GM12878 (cell line): Measurements from ENCODE around the gene DAPK2. TPM values are rescaled to one million over a fixed set of nuclear protein-coding genes. Genes with fewer than 3 reads are reported as not detected.

ENCODE experiments used
- ATAC-seq: fragments of 200-7000 bp; cut with Tn5 transposase; 3 replicates; pipeline ENCODE4 v1.9.1; 2020; ENCODE audit warnings: mild to moderate bottlenecking, moderate library complexity
- BruUV-seq: library from RNA; stranded (reverse); fragments of 400-500 nt; replicated peaks from 2 replicates; lab custom pipeline; 2021; lab: Mats Ljungman, UMichigan
- CTCF ChIA-PET: fragments of 300-600 bp; sonication (Branson Sonifier 250); formaldehyde crosslinking; extraction: SDS; loops from one replicate; lab custom pipeline; 2021; ENCODE audit warnings: inconsistent platforms; lab: Yijun Ruan, JAX
- POLR2A ChIA-PET: fragments of 350-600 bp; formaldehyde crosslinking; extraction: SDS; loops from one replicate; lab custom pipeline; 2021; ENCODE audit warnings: inconsistent platforms; lab: Charles Lee
- RAD21 ChIA-PET: fragments of 300-600 bp; sonication (Branson Sonifier 250); formaldehyde crosslinking; loops from one replicate; lab custom pipeline; 2023; ENCODE audit warnings: antibody characterized with exemption; ENCODE audit not compliant: unreplicated experiment; lab: Charles Lee
- SMC1A ChIA-PET: fragments of 300-600 bp; sonication (Branson Sonifier 250); formaldehyde crosslinking; loops from one replicate; lab custom pipeline; 2023; ENCODE audit not compliant: unreplicated experiment, uncharacterized antibody; lab: Charles Lee
- DNase-seq: peaks from one replicate; pipeline ENCODE4 v3.0.0-alpha.2; 2011; ENCODE audit warnings: low read depth, low spot score
- FAIRE-seq: peaks from 3 replicates; lab custom pipeline; 2011; peaks lifted over from hg19 to GRCh38; lab: Jason Lieb, UNC
- H2AFZ ChIP-seq: 2 replicates; pipeline ENCODE4 v1.6.0; 2011; ENCODE audit warnings: low read depth, low read length, control low read depth; ENCODE audit not compliant: control insufficient read depth
- H3K27ac ChIP-seq: 2 replicates; pipeline ENCODE4 v1.5.1; 2011; ENCODE audit warnings: control low read depth; ENCODE audit not compliant: control insufficient read depth, insufficient read depth
- H3K27me3 ChIP-seq, 2 experiments: replicated peaks in 1 of 2; 2 replicates each; pipeline versions ENCODE4 v1.6.0 to v1.6.1; 2011; ENCODE audit warnings: low read length in 1 of 2; ENCODE audit not compliant: control insufficient read depth in 2 of 2, insufficient read depth in 2 of 2
- H3K36me3 ChIP-seq, 2 experiments: 2 replicates each; pipeline ENCODE4 v1.5.1; 2011; ENCODE audit warnings: low read length in 1 of 2; ENCODE audit not compliant: control insufficient read depth in 2 of 2, insufficient read depth in 2 of 2
- H3K4me1 ChIP-seq: 2 replicates; pipeline ENCODE4 v1.6.1; 2011; ENCODE audit warnings: mild to moderate bottlenecking, low read length, moderate library complexity, mixed read lengths; ENCODE audit not compliant: control insufficient read depth, insufficient read depth
- H3K4me2 ChIP-seq: 2 replicates; pipeline ENCODE4 v1.6.0; 2011; ENCODE audit warnings: control low read depth; ENCODE audit not compliant: control insufficient read depth, insufficient read depth
- H3K4me3 ChIP-seq: fragments of 200-600 bp; sonication (generic); 2 replicates; pipeline ENCODE4 v1.5.1; 2016
- H3K79me2 ChIP-seq: 2 replicates; pipeline ENCODE4 v1.6.0; 2011; ENCODE audit warnings: low read length; ENCODE audit not compliant: control insufficient read depth, insufficient read depth
- H3K9ac ChIP-seq: 2 replicates; pipeline ENCODE4 v1.8.0; 2011; ENCODE audit warnings: low read length, control low read depth, mixed read lengths; ENCODE audit not compliant: control insufficient read depth, insufficient read depth
- H3K9me3 ChIP-seq: replicated peaks from 3 replicates; pipeline ENCODE4 v1.5.1; 2011; ENCODE audit warnings: mild to moderate bottlenecking, low read length; ENCODE audit not compliant: control insufficient read depth, insufficient read depth
- H4K20me1 ChIP-seq: 2 replicates; pipeline ENCODE4 v1.6.0; 2011; ENCODE audit not compliant: control insufficient read depth, insufficient read depth
- ATF2 ChIP-seq: IDR thresholded peaks from 2 replicates; pipeline ENCODE4 v1.6.1; 2012; ENCODE audit warnings: low read length, inconsistent platforms
- EGR1 ChIP-seq, 2 experiments: IDR thresholded peaks; 1 replicate in 1 of 2; 2 replicates in 1 of 2; pipeline ENCODE4 v1.6.1; 2011 to 2012; ENCODE audit warnings: low read depth in 2 of 2, low read length in 2 of 2, borderline replicate concordance in 1 of 2, mild to moderate bottlenecking in 1 of 2, moderate library complexity in 1 of 2
- ESRRA ChIP-seq: IDR thresholded peaks from 2 replicates; pipeline ENCODE4 v1.6.1; 2012; ENCODE audit warnings: mild to moderate bottlenecking, low read length, improper control_type of control experiment
- HDAC6 ChIP-seq: fragments of 200-600 bp; sonication (generic); IDR thresholded peaks from one replicate; pipeline ENCODE4 v1.8.0; 2017; ENCODE audit warnings: antibody characterized with exemption; ENCODE audit not compliant: unreplicated experiment
- PAX5 ChIP-seq: IDR thresholded peaks from 2 replicates; pipeline ENCODE4 v1.6.1; 2011; ENCODE audit warnings: low read depth, low read length, borderline replicate concordance
- POU2F2 ChIP-seq: IDR thresholded peaks from 3 replicates; pipeline ENCODE4 v1.6.1; 2011; ENCODE audit warnings: low read depth, mild to moderate bottlenecking, low read length, borderline replicate concordance
- RB1 ChIP-seq: fragments of 450-650 bp; formaldehyde crosslinking; IDR thresholded peaks from 2 replicates; pipeline ENCODE4 v1.6.1; 2017; ENCODE audit warnings: mild to moderate bottlenecking, borderline replicate concordance
- SIN3A ChIP-seq: IDR thresholded peaks from 2 replicates; pipeline ENCODE4 v1.6.1; 2012; ENCODE audit warnings: low read depth, low read length, improper control_type of control experiment
- TAF1 ChIP-seq: IDR thresholded peaks from 2 replicates; pipeline ENCODE4 v1.6.1; 2011; ENCODE audit warnings: mild to moderate bottlenecking, low read depth, low read length, borderline replicate concordance
- ZBTB11 ChIP-seq: fragments of 450-650 bp; formaldehyde crosslinking; IDR thresholded peaks from 2 replicates; pipeline ENCODE4 v1.5.0; 2022; ENCODE audit warnings: mild to moderate bottlenecking, missing genetic modification characterization
- ZNF24 ChIP-seq: fragments of 450-650 bp; IDR thresholded peaks from 2 replicates; pipeline ENCODE4 v1.6.1; 2017; ENCODE audit warnings: antibody characterized with exemption, mild to moderate bottlenecking
- ZZZ3 ChIP-seq: IDR thresholded peaks from 2 replicates; pipeline ENCODE4 v1.6.1; 2011; ENCODE audit warnings: low read depth; ENCODE audit not compliant: control insufficient read depth, insufficient read length
- WGBS: methylation state at CpG from one replicate; pipeline ENCODE4 v1.1.6; 2016; ENCODE audit warnings: low lambda C conversion rate; ENCODE audit not compliant: insufficient replicate concordance, insufficient coverage; ENCODE audit errors: missing lambda C conversion rate; 5-methylcytosine and 5-hydroxymethylcytosine counted together
- in situ Hi-C: fragments of 300-500 bp; cut with MboI; formaldehyde crosslinking; loops from 9 replicates; pipeline ENCODE4 v1.14.3; 2018; ENCODE audit warnings: mixed read lengths
- intact Hi-C: fragments of 100-400 bp; cut with micrococcal nuclease; formaldehyde crosslinking; loops from one replicate; pipeline ENCODE4 v1.14.2; 2022; ENCODE audit not compliant: unreplicated experiment
- polyA plus RNA-seq, 11 experiments: library from polyadenylated mRNA; depleted of rRNA in 4 of 11; unstranded in 6 of 11; stranded (reverse) in 5 of 11; fragments of >200 nt; fragmentation: Nextera tagmentation in 4 of 11; fragmentation: Illumina TruSeq in 1 of 11; extraction: Ambion mirVana in 4 of 11; extraction: Trizol in 1 of 11; gene quantifications; 1 replicate in 1 of 11; 2 replicates in 10 of 11; pipeline versions ENCODE4 v1.2.1 to v1.2.3, GENCODE V29; 2011 to 2016; ENCODE audit warnings: inconsistent platforms in 2 of 11, missing spikeins in 2 of 11, low read depth in 1 of 11
- total RNA-seq, 4 experiments: library from RNA; depleted of rRNA in 3 of 4; stranded (reverse); fragments of >200 nt in 3 of 4; fragmentation: Illumina TruSeq in 1 of 4; extraction: Trizol in 1 of 4; gene quantifications; 2 replicates each; pipeline versions ENCODE4 v1.2.1 to v1.2.3, GENCODE V29; 2013 to 2021
- TF ChIP-seq, protein P1 (sequence below): fragments of 450-650 bp; IDR thresholded peaks from 2 replicates; pipeline ENCODE4 v1.6.1; 2017; ENCODE audit warnings: low read depth, mild to moderate bottlenecking, moderate library complexity

The DAPK2 gene
- total and polyA plus RNA-seq, 10 of the 15 experiments (the other 5 are each of a cell fraction or from before 2014, with no cell fraction given) = 0.69 to 8.4 (median 4.1) TPM

DNA sequence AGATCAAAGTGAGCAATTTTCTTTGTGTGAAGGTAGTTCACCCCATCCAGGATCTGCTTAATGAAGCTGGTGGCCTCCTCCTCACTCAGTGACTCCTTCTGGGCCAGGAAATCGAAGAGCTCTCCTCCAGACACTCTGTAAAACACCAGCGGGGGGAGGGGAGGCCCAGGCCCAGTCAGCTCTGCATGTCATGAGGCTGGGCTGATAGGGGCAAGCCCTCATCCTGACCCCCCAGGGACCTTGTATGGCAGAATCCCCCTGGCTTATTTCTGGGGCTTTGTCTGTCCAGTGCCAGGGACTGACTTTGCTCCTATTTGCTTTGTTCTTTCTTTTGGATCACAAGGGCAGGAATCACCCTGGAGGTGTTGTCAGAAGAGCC lies 74.9 kb downstream of the DAPK2 start (continued):
- no peak for TF ChIP-seq ATF2
- TF ChIP-seq EGR1 (IDR thresholded peaks at IDR 0.05; ENCODE audit: borderline replicate concordance in 1 of 2, low read depth in 2 of 2, low read length in 2 of 2) = no peak
- no peak for TF ChIP-seq ZNF24
- TF ChIP-seq ZZZ3 = no peak
- TF ChIP-seq SIN3A = no peak
- no peak for TF ChIP-seq HDAC6
- TF ChIP-seq POU2F2 = no peak

DNA sequence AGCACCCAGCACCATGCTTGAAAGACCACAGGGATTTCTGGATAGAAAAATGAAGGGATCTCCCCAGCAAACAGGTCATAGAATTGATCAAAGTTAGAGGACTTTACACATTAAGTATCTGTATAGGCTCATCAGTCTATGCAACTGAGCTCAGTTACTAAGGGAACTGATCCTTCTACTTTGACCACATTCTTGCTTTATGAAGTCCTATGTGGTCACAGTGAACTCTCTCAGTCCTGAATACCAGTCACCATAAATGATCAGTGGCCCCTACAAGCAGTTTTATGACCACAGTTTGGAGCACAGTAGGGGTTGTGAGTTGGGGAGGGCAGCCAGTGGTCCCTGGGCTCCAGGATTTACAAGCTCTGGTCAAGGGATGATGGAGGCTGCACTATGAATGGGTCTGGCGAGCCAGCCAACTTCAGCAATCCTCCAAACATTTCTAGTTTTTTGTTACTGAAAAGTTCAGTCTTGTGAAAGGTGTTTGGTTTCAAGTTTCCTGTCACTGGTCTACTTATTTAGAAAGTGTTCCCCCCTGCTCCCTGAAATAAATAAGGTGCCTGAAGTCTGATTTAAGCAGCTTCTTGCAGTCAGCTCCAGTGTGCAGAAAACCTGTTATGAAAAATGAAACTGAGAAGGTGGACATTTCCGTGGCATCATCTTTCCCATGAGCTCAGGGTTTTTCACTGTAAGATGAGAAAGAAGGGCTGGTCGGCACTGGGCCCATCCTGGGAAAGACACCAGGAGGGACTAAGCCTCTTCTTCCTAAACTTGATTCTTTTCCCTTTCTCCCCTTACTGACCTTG lies 75.5 kb downstream of the DAPK2 start:
- Histone ChIP-seq H3K4me3 (peak overlapping the region; percentile 24), H3K27me3 (no peaks in the 10 kb centered on the region), H4K20me1 (no peaks in the 10 kb centered on the region), H3K9ac (peak overlapping the region; percentile 78), H3K36me3 (peaks cover 2 to 7% of the 10 kb centered on the region in 2 experiments), H3K27ac (peak overlapping the region; percentile 95), H3K4me2 (peak overlapping the region; percentile 89), H3K9me3 (no peaks in the 10 kb centered on the region; the same call in 2 of the 3 replicates), H2AFZ (peak overlapping the region; percentile 31; the same call in 1 of the 2 replicates), H3K4me1 (peaks cover 48% of the 10 kb centered on the region), H3K79me2 (no peaks in the 10 kb centered on the region; the same call in 1 of the 2 replicates)
- CTCF ChIA-PET = interaction anchor here (0.9 to 7.6 kb wide), 20 partner anchors 11 to 222 kb away, joined by 3 to 70 read pairs (median 6); partner anchors contain the start of gene DAPK2
- in situ Hi-C loops = no loop called here
- RAD21 ChIA-PET = interaction anchor here (0.6 to 7.4 kb wide), 30 partner anchors 14 to 219 kb away, joined by 3 to 102 read pairs (median 4); partner anchors contain the start of genes CIAO2A and HERC1
- BruUV-seq = no TSS peak
- POLR2A ChIA-PET = interaction anchor here (0.6 to 2.6 kb wide), 18 partner anchors 10 to 285 kb away, joined by 3 to 22 read pairs (median 4); no protein-coding TSS in a partner anchor
- SMC1A ChIA-PET = interaction anchor here (0.7 to 7.9 kb wide), 38 partner anchors 11 to 361 kb away, joined by 3 to 58 read pairs (median 5); partner anchors contain the start of genes DAPK2 and HERC1
- FAIRE-seq = peak; percentile 83
- DNase-seq = peak; percentile 85
- whole genome bisulfite sequencing = 0% methylated on average over 3 of the region's 3 CpGs
- intact Hi-C loops = loop anchor here (1.0 kb wide), 3 partner anchors 15 to 75 kb away; no protein-coding TSS in a partner anchor
- ATAC-seq = peak; percentile 96
- TF ChIP-seq ZBTB11 (no peak), ESRRA (no peak), PAX5 (peak; percentile 43; the same call in 1 of the 2 replicates), RB1 (peak; percentile 24; the same call in 1 of the 2 replicates), TAF1 (0 out of 2 replicates have a peak, but pooled peaks have one; percentile 10)
- TF ChIP-seq, protein P1, sequence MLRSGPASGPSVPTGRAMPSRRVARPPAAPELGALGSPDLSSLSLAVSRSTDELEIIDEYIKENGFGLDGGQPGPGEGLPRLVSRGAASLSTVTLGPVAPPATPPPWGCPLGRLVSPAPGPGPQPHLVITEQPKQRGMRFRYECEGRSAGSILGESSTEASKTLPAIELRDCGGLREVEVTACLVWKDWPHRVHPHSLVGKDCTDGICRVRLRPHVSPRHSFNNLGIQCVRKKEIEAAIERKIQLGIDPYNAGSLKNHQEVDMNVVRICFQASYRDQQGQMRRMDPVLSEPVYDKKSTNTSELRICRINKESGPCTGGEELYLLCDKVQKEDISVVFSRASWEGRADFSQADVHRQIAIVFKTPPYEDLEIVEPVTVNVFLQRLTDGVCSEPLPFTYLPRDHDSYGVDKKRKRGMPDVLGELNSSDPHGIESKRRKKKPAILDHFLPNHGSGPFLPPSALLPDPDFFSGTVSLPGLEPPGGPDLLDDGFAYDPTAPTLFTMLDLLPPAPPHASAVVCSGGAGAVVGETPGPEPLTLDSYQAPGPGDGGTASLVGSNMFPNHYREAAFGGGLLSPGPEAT = peak; percentile 69; the same call in 1 of the 2 replicates
